ENCODE data around the gene PRX. TPM values are rescaled to one million over a fixed set of nuclear protein-coding genes. Genes with fewer than 3 reads are reported as not detected.

The PRX gene
- total RNA-seq, 1 experiment from 2014 or later, result 2.2 TPM

DNA sequence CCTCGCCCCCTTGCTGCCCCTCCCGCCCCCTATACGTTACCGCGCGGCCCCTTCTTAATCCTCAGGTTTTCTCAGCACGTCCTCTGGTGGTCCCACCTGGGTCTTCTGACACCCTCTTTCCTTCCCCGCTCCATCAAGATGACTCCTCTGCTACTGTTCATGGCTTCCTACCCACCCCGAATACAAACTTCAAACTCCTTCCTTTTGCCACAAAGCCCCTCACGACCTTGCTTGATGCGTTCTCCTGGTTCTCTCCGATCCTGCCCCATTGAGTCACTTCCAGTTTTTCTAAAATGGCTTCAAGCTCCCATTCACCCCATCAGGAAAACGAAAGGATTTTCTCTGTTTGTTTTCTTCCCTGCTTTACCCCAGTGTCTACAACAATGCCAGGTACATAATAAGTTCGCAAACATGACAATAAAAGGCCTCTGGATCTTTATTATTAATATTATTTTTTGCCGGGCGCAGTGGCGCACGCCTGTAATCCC lies 31.7 kb upstream of the PRX start:
- no peaks in the 10 kb centered on the region for H3K9me2 ChIP-seq (replicated peaks; ENCODE audit: low read length)
- no peaks in the 10 kb centered on the region for H3K9me3 ChIP-seq (ENCODE audit: low read length)
- H3K27ac ChIP-seq (ENCODE audit: low read length), result peak overlapping the region; percentile 56
- CTCF ChIA-PET, result interaction anchor here (1.6 kb wide), 1 partner anchor 24 kb away, joined by 4 read pairs; no protein-coding TSS in a partner anchor
- H3K27me3 ChIP-seq (ENCODE audit: low read length), result no peaks in the 10 kb centered on the region
- intact Hi-C loops (cut with micrococcal nuclease), result no loop called here
- DNase-seq (no peak), ATAC-seq (no peak)
- BruUV-seq (replicated peaks), result TSS peak; percentile 72
- H3K36me3 ChIP-seq (ENCODE audit: low read depth, low read length), result peaks cover 12% of the 10 kb centered on the region; the same call in 1 of the 2 replicates
- peaks cover 31% of the 10 kb centered on the region for H3K79me2 ChIP-seq (ENCODE audit: low read length)
- POLR2A ChIA-PET (ENCODE audit: unreplicated experiment), result interaction anchor here (0.6 kb wide), 2 partner anchors 20 to 66 kb away, joined by 3 read pairs; no protein-coding TSS in a partner anchor
- TF ChIP-seq EZH2 (IDR thresholded peaks at IDR 0.05; ENCODE audit: low read length, unreplicated experiment) (no peak), EZH2phosphoT487 (IDR thresholded peaks at IDR 0.05; ENCODE audit: borderline replicate concordance, low read length) (no peak)
- TF ChIP-seq, protein P1, sequence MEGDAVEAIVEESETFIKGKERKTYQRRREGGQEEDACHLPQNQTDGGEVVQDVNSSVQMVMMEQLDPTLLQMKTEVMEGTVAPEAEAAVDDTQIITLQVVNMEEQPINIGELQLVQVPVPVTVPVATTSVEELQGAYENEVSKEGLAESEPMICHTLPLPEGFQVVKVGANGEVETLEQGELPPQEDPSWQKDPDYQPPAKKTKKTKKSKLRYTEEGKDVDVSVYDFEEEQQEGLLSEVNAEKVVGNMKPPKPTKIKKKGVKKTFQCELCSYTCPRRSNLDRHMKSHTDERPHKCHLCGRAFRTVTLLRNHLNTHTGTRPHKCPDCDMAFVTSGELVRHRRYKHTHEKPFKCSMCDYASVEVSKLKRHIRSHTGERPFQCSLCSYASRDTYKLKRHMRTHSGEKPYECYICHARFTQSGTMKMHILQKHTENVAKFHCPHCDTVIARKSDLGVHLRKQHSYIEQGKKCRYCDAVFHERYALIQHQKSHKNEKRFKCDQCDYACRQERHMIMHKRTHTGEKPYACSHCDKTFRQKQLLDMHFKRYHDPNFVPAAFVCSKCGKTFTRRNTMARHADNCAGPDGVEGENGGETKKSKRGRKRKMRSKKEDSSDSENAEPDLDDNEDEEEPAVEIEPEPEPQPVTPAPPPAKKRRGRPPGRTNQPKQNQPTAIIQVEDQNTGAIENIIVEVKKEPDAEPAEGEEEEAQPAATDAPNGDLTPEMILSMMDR (conservative IDR thresholded peaks at IDR 0.05; ENCODE audit: low read depth, low read length), result no peak
- peaks cover 9% of the 10 kb centered on the region; the same call in 1 of the 2 replicates for H4K20me1 ChIP-seq (ENCODE audit: low read length)
- H3K9ac ChIP-seq (ENCODE audit: low read length), result peak overlapping the region; percentile 89
- peak overlapping the region; percentile 97 for H3K4me3 ChIP-seq (ENCODE audit: low read length)
- peak overlapping the region; percentile 97 for H3K4me2 ChIP-seq (ENCODE audit: low read length)
- no peaks in the 10 kb centered on the region for H3F3A ChIP-seq (ENCODE audit: low read length, unreplicated experiment)
- H3K4me1 ChIP-seq (ENCODE audit: insufficient read depth, low read length), result peaks cover 12% of the 10 kb centered on the region; the same call in 1 of the 2 replicates
- peak overlapping the region; percentile 99 for H2AFZ ChIP-seq (ENCODE audit: low read length)

DNA sequence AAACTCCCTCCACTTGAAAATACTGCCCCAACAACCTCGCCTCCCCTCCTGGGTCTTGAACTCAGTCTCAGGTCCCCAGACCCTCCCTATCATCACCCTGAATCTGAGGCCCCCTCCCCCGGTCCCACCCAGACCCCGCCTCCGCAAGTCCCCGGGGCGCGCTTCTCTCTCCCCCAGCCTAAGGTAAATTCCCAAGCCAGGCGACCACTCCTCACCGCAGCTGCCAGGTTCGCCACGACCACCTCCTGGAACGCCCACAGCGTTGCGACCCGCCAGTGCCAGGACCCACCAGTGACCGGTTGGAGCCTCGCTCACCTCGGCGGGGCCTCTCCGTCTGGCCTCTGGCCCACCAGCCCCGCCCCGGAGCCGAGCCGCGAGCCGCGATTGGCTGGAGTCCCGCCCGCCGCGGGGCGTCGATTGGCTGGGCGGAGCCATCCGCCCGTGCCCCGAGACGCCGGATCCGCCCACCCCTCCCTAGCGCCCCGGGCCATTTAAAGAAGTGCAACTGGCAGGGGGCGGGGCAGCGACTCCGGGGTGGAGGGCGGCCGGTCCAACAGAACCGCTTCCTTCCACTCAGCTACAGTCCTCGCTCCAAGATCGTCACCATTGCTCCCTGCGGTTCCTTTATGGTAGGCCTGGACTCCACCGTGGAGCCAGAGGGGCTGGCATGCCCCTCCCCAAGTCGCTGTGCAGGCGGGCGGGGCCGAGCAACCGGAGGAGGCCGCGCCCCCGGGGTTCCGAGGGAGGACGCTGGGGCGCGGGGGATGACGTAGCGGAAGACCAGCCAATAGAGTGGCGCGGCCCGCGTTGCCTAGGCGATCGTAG lies 31.0 kb upstream of the PRX start, which contains the start of gene SERTAD3:
TSS of gene SERTAD3 (minus strand) at position 336 of the 825 bp plus-strand sequence. CDS start 2,255 bp downstream, outside the sequence.
- Histone ChIP-seq H3K9me2 (replicated peaks; ENCODE audit: low read length) (no peaks in the 10 kb centered on the region), H3K79me2 (ENCODE audit: low read length) (peaks cover 31% of the 10 kb centered on the region), H3K4me1 (ENCODE audit: insufficient read depth, low read length) (peaks cover 12% of the 10 kb centered on the region; the same call in 1 of the 2 replicates), H3K9me3 (ENCODE audit: low read length) (no peaks in the 10 kb centered on the region), H3K36me3 (ENCODE audit: low read depth, low read length) (peaks cover 12% of the 10 kb centered on the region; the same call in 1 of the 2 replicates), H2AFZ (ENCODE audit: low read length) (peak within 1 kb of the TSS; percentile 99), H3K4me2 (ENCODE audit: low read length) (peak within 1 kb of the TSS; percentile 97), H3K4me3 (ENCODE audit: low read length) (peak within 1 kb of the TSS; percentile 97), H4K20me1 (ENCODE audit: low read length) (peaks cover 9% of the 10 kb centered on the region; the same call in 1 of the 2 replicates), H3K27me3 (ENCODE audit: low read length) (no peaks in the 10 kb centered on the region), H3F3A (ENCODE audit: low read length, unreplicated experiment) (no peaks in the 10 kb centered on the region), H3K27ac (ENCODE audit: low read length) (peak within 1 kb of the TSS; percentile 68), H3K9ac (ENCODE audit: low read length) (peak within 1 kb of the TSS; percentile 89)
- CTCF ChIA-PET, result interaction anchor here (1.6 kb wide), 1 partner anchor 23 kb away, joined by 4 read pairs; no protein-coding TSS in a partner anchor
- ATAC-seq, result peak; percentile 77
- BruUV-seq (replicated peaks), result no TSS peak
- POLR2A ChIA-PET (ENCODE audit: unreplicated experiment), result interaction anchor here (0.6 kb wide), 2 partner anchors 19 to 66 kb away, joined by 3 read pairs; no protein-coding TSS in a partner anchor
- TF ChIP-seq, protein P1 (conservative IDR thresholded peaks at IDR 0.05; ENCODE audit: low read depth, low read length), result no peak
- TF ChIP-seq EZH2 (IDR thresholded peaks at IDR 0.05; ENCODE audit: low read length, unreplicated experiment) (no peak), EZH2phosphoT487 (IDR thresholded peaks at IDR 0.05; ENCODE audit: borderline replicate concordance, low read length) (no peak)
- intact Hi-C loops (cut with micrococcal nuclease), result loop anchor here (2.0 kb wide), 1 partner anchor 23 kb away; no protein-coding TSS in a partner anchor
- peak; percentile 91 for DNase-seq
